Mesendoderm (in vitro differentiated cells): ENCODE results near the gene TTBK1.

Source experiments
- DNase-seq: peaks from one replicate; pipeline ENCODE4 v3.0.0; 2013
- H2AK5ac ChIP-seq: 2 replicates; pipeline ENCODE4 v1.6.1; 2013; ENCODE audit warnings: low read length, inconsistent platforms
- H2BK120ac ChIP-seq: 2 replicates; pipeline ENCODE4 v1.6.1; 2013; ENCODE audit warnings: low read depth, mild to moderate bottlenecking, low read length, moderate library complexity, mixed read lengths
- H2BK15ac ChIP-seq: replicated peaks from 2 replicates; pipeline ENCODE4 v1.6.1; 2013; ENCODE audit warnings: low read depth, mild to moderate bottlenecking, moderate library complexity
- H2BK5ac ChIP-seq: 2 replicates; pipeline ENCODE4 v1.6.1; 2013; ENCODE audit warnings: low read length, inconsistent platforms
- H3K18ac ChIP-seq: 2 replicates; pipeline ENCODE4 v1.6.1; 2013; ENCODE audit warnings: mild to moderate bottlenecking, low read length, mixed read lengths
- H3K23ac ChIP-seq: one replicate; pipeline ENCODE4 v1.6.1; 2013; ENCODE audit warnings: low read length
- H3K27ac ChIP-seq: 2 replicates; pipeline ENCODE4 v1.5.1; 2013; ENCODE audit warnings: low read depth, mild to moderate bottlenecking, inconsistent platforms, low read length, moderate library complexity
- H3K27me3 ChIP-seq: 2 replicates; pipeline ENCODE4 v1.6.1; 2013; ENCODE audit warnings: low read length, control low read depth, mild to moderate bottlenecking, inconsistent platforms; ENCODE audit not compliant: insufficient read depth, poor library complexity
- H3K36me3 ChIP-seq: 2 replicates; pipeline ENCODE4 v1.6.1; 2013; ENCODE audit warnings: low read length, inconsistent platforms; ENCODE audit not compliant: control insufficient read depth, insufficient read depth
- H3K4ac ChIP-seq: one replicate; pipeline ENCODE4 v1.6.1; 2013; ENCODE audit warnings: low read depth, mild to moderate bottlenecking, low read length, moderate library complexity
- H3K4me1 ChIP-seq: 2 replicates; pipeline ENCODE4 v1.6.1; 2013; ENCODE audit warnings: low read depth, low read length, inconsistent platforms; ENCODE audit not compliant: control insufficient read depth
- H3K4me2 ChIP-seq: 2 replicates; pipeline ENCODE4 v1.6.1; 2013; ENCODE audit warnings: low read length
- H3K4me3 ChIP-seq: 2 replicates; pipeline ENCODE4 v1.5.1; 2013; ENCODE audit warnings: mild to moderate bottlenecking, low read length
- H3K56ac ChIP-seq: one replicate; pipeline ENCODE4 v1.6.1; 2013; ENCODE audit warnings: low read length
- H3K79me1 ChIP-seq: 2 replicates; pipeline ENCODE4 v1.6.1; 2013; ENCODE audit warnings: low read length, inconsistent platforms
- H3K79me2 ChIP-seq: 2 replicates; pipeline ENCODE4 v1.6.1; 2013; ENCODE audit warnings: mild to moderate bottlenecking, low read length; ENCODE audit not compliant: control insufficient read depth, insufficient read depth
- H3K9ac ChIP-seq: 2 replicates; pipeline ENCODE4 v1.6.1; 2013; ENCODE audit warnings: low read length, inconsistent platforms
- H4K5ac ChIP-seq: one replicate; pipeline ENCODE4 v1.6.1; 2013; ENCODE audit warnings: low read length
- H4K8ac ChIP-seq: one replicate; pipeline ENCODE4 v1.6.1; 2013; ENCODE audit warnings: low read depth, mild to moderate bottlenecking, control low read depth, low read length, moderate library complexity
- WGBS: extraction: QIAGEN DNeasy Blood & Tissue Kit; methylation state at CpG from one replicate; pipeline ENCODE4 v1.1.7; 2013; ENCODE audit warnings: low lambda C conversion rate, missing lambda C conversion rate; ENCODE audit not compliant: insufficient coverage; ENCODE audit errors: extremely low coverage; 5-methylcytosine and 5-hydroxymethylcytosine counted together

Gene TTBK1

DNA sequence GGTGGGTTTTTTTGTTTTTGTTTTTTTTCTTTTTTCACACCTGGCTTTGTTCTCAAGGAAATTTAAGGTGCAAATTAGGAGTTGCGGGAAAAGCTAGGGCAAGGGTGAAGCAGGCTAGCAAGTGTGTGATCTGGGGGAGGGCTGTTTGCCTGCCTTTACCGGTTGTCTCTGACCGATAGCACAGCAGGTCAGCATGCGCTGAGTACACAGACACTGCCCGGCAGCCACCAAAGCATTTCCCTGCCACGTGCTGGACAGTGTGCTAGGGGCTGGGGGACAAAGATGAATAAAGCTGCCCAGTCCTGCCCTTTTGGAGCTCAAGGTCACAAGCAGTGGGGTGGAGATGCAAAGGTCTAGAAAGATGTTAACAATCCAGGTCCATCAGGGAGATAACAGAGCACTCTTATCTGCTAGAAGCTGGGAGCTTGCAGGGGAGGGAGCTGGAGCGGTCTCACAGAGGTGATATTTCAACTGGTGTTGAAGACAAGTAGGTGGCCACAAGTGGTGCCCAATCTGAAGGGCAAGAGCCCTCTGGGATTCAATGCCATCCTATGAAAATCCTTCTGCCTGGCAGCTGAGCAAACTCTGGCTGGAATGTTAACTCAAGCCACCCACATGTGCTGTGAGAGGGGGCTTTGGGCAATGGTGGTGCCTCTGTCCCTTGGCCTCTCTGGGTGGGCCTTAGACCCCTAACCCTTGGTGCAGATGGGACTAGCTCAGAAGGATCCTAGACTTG, 24.5 kb downstream of the TTBK1 start:
- no peaks in the 10 kb centered on the region for H3K79me2 ChIP-seq
- WGBS = no CpG with 5 or more reads among the region's 7 CpGs
- H4K5ac ChIP-seq = no peak overlapping the region
- peak overlapping the region; percentile 53 for H3K4me2 ChIP-seq
- peak overlapping the region; percentile 31 for H2AK5ac ChIP-seq
- peak; percentile 74 for DNase-seq
- no peak overlapping the region for H3K4me3 ChIP-seq
- H3K4ac ChIP-seq = no peak overlapping the region
- H2BK5ac ChIP-seq = no peak overlapping the region
- H3K27me3 ChIP-seq = no peaks in the 10 kb centered on the region
- H3K9ac ChIP-seq = peak overlapping the region; percentile 13
- no peak overlapping the region for H3K23ac ChIP-seq
- H3K4me1 ChIP-seq = peaks cover 11% of the 10 kb centered on the region
- H4K8ac ChIP-seq = no peak overlapping the region
- no peak overlapping the region for H3K27ac ChIP-seq
- H3K18ac ChIP-seq = no peak overlapping the region
- peak overlapping the region; percentile 50 for H3K56ac ChIP-seq
- no peaks in the 10 kb centered on the region for H3K79me1 ChIP-seq
- H2BK15ac ChIP-seq = no peak overlapping the region
- no peak overlapping the region for H2BK120ac ChIP-seq
- H3K36me3 ChIP-seq = no peaks in the 10 kb centered on the region

DNA sequence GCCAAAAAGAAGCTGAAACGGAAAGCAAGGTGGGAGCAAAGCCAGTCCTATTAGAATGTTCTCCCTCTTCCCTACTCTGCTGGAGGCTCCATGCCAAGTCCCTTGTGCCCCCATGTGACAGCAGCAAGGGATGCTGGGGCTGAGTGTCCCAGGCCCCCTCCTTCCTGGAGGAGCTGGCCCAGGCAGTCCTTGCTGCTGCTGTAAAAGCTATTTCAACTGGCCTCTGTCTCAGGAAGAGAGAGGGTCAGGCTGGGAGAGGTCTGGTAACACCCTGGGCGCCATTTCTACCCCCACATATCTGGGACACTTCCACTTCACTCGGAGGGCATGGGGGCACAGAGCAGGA, 25.0 kb downstream of the TTBK1 start:
- Histone ChIP-seq H3K27ac (no peak overlapping the region), H3K27me3 (peaks cover under 1% of the 10 kb centered on the region), H3K79me1 (no peaks in the 10 kb centered on the region), H2BK15ac (no peak overlapping the region), H2AK5ac (peak overlapping the region; percentile 31), H3K18ac (no peak overlapping the region), H2BK5ac (no peak overlapping the region), H4K5ac (no peak overlapping the region), H3K36me3 (no peaks in the 10 kb centered on the region), H3K4me3 (no peak overlapping the region), H2BK120ac (no peak overlapping the region), H3K4ac (no peak overlapping the region), H3K9ac (no peak overlapping the region), H3K79me2 (no peaks in the 10 kb centered on the region), H3K56ac (peak overlapping the region; percentile 50), H4K8ac (no peak overlapping the region), H3K4me2 (no peak overlapping the region), H3K4me1 (peaks cover 11% of the 10 kb centered on the region), H3K23ac (no peak overlapping the region)
- WGBS = no CpG with 5 or more reads among the region's 3 CpGs
- DNase-seq = no peak

DNA sequence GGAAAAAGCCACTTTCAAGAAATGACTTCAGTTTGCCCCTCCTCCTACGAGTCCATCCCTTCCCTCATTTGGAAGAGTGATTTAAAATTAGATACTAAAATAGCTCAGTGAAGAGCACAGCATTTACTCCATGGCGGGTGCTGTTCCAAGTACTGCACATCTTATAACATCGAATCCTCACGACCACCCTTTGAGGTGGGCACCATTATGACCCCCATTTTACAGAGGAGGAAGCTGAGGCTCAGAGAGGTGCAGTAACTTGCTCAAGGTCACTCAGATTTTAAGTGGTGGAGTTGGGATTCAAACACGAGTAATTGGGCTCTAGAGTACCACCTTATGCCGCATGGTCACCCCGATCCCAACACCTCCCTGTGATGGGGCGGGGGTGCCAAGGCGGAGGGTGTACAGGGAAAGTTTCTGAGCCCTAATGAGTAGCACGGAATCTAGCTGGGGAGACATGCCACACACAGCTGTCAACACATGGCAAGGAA, 25.5 kb downstream of the TTBK1 start:
- Histone ChIP-seq H2BK5ac (no peak overlapping the region), H3K27ac (no peak overlapping the region), H3K9ac (no peak overlapping the region), H3K36me3 (no peaks in the 10 kb centered on the region), H3K4me2 (no peak overlapping the region), H3K18ac (no peak overlapping the region), H3K79me2 (no peaks in the 10 kb centered on the region), H2AK5ac (no peak overlapping the region), H3K4me3 (no peak overlapping the region), H3K4me1 (peaks cover 11% of the 10 kb centered on the region), H3K79me1 (no peaks in the 10 kb centered on the region), H3K4ac (no peak overlapping the region), H4K8ac (no peak overlapping the region), H3K23ac (no peak overlapping the region), H2BK120ac (no peak overlapping the region), H3K27me3 (peaks cover 4% of the 10 kb centered on the region), H4K5ac (no peak overlapping the region), H3K56ac (no peak overlapping the region), H2BK15ac (no peak overlapping the region)
- WGBS = no CpG with 5 or more reads among the region's 10 CpGs
- DNase-seq = no peak

DNA sequence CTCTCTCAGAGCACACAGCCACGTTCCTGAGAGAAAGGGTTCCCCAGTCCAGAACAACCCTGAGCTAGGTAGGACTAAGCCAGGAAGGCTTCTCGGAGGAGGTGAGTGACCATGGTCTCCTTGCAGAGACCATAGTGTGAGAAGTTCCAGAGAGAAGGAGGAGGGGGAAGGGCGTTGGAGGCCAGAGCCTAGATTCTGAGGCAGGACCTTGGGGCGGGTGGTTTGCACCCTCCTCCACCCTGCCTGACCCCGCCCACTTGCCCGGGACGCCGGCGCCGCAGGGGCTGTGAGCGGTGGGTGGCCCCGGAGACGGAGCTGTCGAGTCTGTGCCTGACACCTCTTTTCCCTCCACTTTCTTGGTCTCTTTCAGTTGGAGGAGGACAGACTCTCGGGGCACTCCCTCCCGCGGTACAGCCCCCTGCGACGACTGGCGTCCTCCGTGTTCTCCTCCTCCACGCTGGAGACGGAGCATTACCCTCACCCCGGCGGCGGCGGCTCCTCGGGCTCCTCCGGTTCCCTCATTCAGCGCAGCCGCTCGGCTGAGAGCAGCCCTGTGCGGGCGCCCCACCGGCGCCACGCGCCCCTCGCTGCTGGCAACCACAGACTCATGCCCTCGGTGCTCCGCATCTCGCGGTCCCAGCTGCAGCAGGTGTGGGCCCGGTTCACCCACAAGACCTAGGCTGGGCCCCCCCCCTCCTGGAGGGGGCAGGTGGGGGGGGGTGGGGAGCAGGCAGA, 26.2 kb downstream of the TTBK1 start:
- WGBS = no CpG with 5 or more reads among the region's 44 CpGs
- Histone ChIP-seq H3K56ac (peak overlapping the region; percentile 51), H2BK15ac (no peak overlapping the region), H3K27ac (no peak overlapping the region), H3K4me2 (peak overlapping the region; percentile 20), H3K79me1 (no peaks in the 10 kb centered on the region), H2AK5ac (no peak overlapping the region), H3K4me1 (peaks cover 11% of the 10 kb centered on the region), H3K36me3 (no peaks in the 10 kb centered on the region), H2BK5ac (no peak overlapping the region), H3K23ac (no peak overlapping the region), H3K79me2 (no peaks in the 10 kb centered on the region), H3K9ac (no peak overlapping the region), H3K4me3 (no peak overlapping the region), H3K4ac (no peak overlapping the region), H4K8ac (no peak overlapping the region), H3K27me3 (peaks cover 8% of the 10 kb centered on the region), H2BK120ac (no peak overlapping the region), H4K5ac (no peak overlapping the region), H3K18ac (no peak overlapping the region)
- DNase-seq = no peak

DNA sequence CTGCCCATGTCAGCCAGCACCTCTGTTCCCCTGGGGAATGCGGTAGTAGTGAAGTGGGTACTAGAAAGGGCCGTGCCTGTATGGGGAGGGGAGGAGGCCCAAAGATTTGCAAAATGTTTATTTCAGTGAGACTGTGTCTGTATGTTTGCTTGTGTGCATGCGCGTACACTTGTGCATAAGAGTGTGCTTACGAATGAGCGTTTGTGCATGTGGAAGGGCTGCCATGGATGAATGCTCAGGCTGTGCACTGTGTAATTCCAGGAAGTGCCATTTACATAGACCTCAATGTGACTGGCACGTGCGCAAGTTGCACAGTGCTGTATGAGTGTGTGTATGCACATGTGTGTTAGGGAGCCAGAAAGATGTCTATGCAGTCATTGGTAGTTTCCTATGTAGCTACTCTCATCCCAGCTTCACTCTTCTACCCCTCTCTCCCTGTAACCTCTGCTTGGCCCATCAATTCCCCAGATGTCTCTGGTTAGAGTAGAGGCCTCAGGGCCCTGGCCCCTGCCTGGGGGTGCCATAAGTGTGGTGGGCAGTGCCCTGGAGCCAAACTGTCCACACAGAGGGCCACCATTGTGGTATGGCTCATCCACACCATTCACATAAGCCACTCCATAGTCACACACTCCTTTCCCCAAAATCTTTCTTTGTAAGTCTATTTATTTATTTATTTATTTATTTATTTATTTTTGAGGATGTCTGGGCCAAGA, 28.0 kb downstream of the TTBK1 start:
- no CpG with 5 or more reads among the region's 8 CpGs for WGBS
- Histone ChIP-seq H3K79me1 (no peaks in the 10 kb centered on the region), H2BK15ac (no peak overlapping the region), H3K4me3 (no peak overlapping the region), H3K79me2 (no peaks in the 10 kb centered on the region), H3K4ac (no peak overlapping the region), H3K36me3 (no peaks in the 10 kb centered on the region), H4K8ac (no peak overlapping the region), H3K23ac (no peak overlapping the region), H3K27ac (no peak overlapping the region), H3K27me3 (peaks cover 11% of the 10 kb centered on the region), H3K18ac (no peak overlapping the region), H3K56ac (no peak overlapping the region), H2AK5ac (no peak overlapping the region), H3K4me2 (no peak overlapping the region), H3K4me1 (peaks cover 11% of the 10 kb centered on the region), H3K9ac (no peak overlapping the region), H4K5ac (no peak overlapping the region), H2BK5ac (no peak overlapping the region), H2BK120ac (no peak overlapping the region)
- no peak for DNase-seq
